ENCODE results near the gene STK32B.
"Not testable (repeated sequence)": the region's sequence is repeated elsewhere in the genome, so short reads cannot be mapped to it uniquely, and the experiment has no call there.

The STK32B gene

DNA sequence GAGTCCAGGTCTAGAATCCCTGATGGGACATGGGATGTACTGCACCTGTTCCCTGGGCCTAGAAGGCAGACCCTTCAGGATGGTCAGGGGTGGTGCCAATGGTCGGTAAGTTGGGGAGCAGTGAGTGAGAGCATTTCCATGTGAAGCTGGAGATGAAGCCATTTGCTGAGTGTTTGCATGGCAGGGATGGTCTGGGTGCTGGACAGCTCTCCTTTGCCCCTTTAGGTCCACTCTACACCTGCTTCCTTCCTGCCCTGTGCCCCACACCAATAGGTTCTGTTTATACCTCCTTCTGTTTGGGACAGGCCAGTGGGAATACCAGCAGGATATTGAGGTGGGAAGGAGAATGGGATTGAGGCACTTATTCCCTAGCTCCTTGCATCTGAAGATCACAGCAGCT, 181.3 kb downstream of the STK32B start:
- Histone ChIP-seq H4K20me1 (ENCODE audit: insufficient read depth, low read length, poor library complexity, severe bottlenecking) (no peaks in the 10 kb centered on the region), H3K36me3 (ENCODE audit: insufficient read depth, low read length) (no peaks in the 10 kb centered on the region), H3K9me2 (replicated peaks; ENCODE audit: low read depth, low read length) (no peaks in the 10 kb centered on the region), H3K79me2 (ENCODE audit: insufficient read depth, low read length) (no peaks in the 10 kb centered on the region), H3K27me3 (ENCODE audit: insufficient read depth, low read length, poor library complexity, severe bottlenecking) (no peaks in the 10 kb centered on the region), H3K4me2 (ENCODE audit: low read depth, low read length, poor library complexity, severe bottlenecking) (no peak overlapping the region), H3F3A (ENCODE audit: low read depth) (no peaks in the 10 kb centered on the region), H3K9me3 (ENCODE audit: insufficient read depth, low read depth, low read length) (no peaks in the 10 kb centered on the region), H3K9ac (ENCODE audit: low read depth, low read length, poor library complexity, severe bottlenecking) (no peak overlapping the region), H3K4me1 (ENCODE audit: insufficient read depth, low read length, poor library complexity, severe bottlenecking) (no peaks in the 10 kb centered on the region), H2AFZ (ENCODE audit: low read length) (no peak overlapping the region), H3K4me3 (ENCODE audit: low read length, poor library complexity, severe bottlenecking) (no peak overlapping the region)
- TF ChIP-seq, protein P1, sequence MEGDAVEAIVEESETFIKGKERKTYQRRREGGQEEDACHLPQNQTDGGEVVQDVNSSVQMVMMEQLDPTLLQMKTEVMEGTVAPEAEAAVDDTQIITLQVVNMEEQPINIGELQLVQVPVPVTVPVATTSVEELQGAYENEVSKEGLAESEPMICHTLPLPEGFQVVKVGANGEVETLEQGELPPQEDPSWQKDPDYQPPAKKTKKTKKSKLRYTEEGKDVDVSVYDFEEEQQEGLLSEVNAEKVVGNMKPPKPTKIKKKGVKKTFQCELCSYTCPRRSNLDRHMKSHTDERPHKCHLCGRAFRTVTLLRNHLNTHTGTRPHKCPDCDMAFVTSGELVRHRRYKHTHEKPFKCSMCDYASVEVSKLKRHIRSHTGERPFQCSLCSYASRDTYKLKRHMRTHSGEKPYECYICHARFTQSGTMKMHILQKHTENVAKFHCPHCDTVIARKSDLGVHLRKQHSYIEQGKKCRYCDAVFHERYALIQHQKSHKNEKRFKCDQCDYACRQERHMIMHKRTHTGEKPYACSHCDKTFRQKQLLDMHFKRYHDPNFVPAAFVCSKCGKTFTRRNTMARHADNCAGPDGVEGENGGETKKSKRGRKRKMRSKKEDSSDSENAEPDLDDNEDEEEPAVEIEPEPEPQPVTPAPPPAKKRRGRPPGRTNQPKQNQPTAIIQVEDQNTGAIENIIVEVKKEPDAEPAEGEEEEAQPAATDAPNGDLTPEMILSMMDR (conservative IDR thresholded peaks at IDR 0.05; ENCODE audit: low read length): no peak
- no peak for TF ChIP-seq EZH2phosphoT487 (IDR thresholded peaks at IDR 0.05; ENCODE audit: borderline replicate concordance)

DNA sequence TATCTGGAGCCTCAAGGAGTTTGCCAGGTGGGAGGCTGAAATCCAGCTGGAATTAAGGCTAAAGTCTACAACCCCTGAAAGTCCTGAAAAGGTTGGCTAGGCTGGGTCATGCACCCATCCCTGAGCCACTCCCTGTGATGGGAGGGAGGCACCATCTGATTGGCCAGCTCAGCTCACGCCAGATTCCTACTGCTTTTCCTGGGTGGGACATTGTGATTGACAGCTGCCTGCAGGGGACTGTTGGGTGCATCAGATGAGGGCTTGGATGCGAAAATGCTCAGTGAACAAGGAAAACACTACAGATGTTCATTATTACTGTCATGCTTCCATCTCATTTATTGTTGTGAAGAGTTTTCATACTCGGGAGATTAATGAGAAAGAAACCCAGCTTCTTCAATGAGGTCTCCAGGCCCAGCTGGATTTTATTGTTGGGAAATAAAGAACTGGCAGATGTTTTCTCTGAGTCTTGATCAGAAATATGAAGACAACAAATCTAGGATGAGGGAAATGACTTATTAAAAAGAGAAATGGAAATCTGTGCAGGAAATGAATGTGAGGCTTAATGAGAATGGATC, 185.9 kb downstream of the STK32B start:
- TF ChIP-seq EZH2phosphoT487 (IDR thresholded peaks at IDR 0.05; ENCODE audit: borderline replicate concordance): no peak
- TF ChIP-seq, protein P1 (conservative IDR thresholded peaks at IDR 0.05; ENCODE audit: low read length): no peak
- H3K36me3 ChIP-seq (ENCODE audit: insufficient read depth, low read length): no peaks in the 10 kb centered on the region
- H2AFZ ChIP-seq (ENCODE audit: low read length): no peak overlapping the region
- no peak overlapping the region for H3K9ac ChIP-seq (ENCODE audit: low read depth, low read length, poor library complexity, severe bottlenecking)
- no peaks in the 10 kb centered on the region for H3K4me1 ChIP-seq (ENCODE audit: insufficient read depth, low read length, poor library complexity, severe bottlenecking)
- no peaks in the 10 kb centered on the region for H3K27me3 ChIP-seq (ENCODE audit: insufficient read depth, low read length, poor library complexity, severe bottlenecking)
- no peaks in the 10 kb centered on the region for H3K9me2 ChIP-seq (replicated peaks; ENCODE audit: low read depth, low read length)
- H3K79me2 ChIP-seq (ENCODE audit: insufficient read depth, low read length): no peaks in the 10 kb centered on the region
- no peaks in the 10 kb centered on the region for H3K9me3 ChIP-seq (ENCODE audit: insufficient read depth, low read depth, low read length)
- no peaks in the 10 kb centered on the region for H3F3A ChIP-seq (ENCODE audit: low read depth)
- no peak overlapping the region for H3K4me3 ChIP-seq (ENCODE audit: low read length, poor library complexity, severe bottlenecking)
- no peaks in the 10 kb centered on the region for H4K20me1 ChIP-seq (ENCODE audit: insufficient read depth, low read length, poor library complexity, severe bottlenecking)
- H3K4me2 ChIP-seq (ENCODE audit: low read depth, low read length, poor library complexity, severe bottlenecking): no peak overlapping the region

DNA sequence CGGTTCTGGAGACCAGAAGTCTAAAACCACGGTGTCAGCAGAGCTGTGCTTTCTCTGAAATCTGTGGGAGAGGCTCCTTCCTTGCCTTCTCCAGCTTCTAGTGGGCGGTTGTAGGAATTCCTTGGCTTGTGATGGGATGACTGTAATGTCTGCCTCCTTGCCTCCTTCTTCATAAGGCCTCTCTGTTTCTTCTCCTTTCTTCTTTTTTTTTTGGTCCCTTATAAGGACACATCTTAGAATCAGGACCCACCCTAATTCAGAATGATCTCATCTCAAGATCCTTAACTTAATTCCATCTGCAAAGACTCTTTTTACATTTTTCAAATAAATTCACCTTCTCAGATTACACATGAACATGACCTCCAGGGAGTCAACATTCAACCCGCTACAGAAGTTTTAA, 186.9 kb downstream of the STK32B start:
- no peaks in the 10 kb centered on the region for H3K9me3 ChIP-seq (ENCODE audit: insufficient read depth, low read depth, low read length)
- no peaks in the 10 kb centered on the region for H3K9me2 ChIP-seq (replicated peaks; ENCODE audit: low read depth, low read length)
- H2AFZ ChIP-seq (ENCODE audit: low read length): no peak overlapping the region
- no peaks in the 10 kb centered on the region for H3K79me2 ChIP-seq (ENCODE audit: insufficient read depth, low read length)
- TF ChIP-seq EZH2phosphoT487 (IDR thresholded peaks at IDR 0.05; ENCODE audit: borderline replicate concordance): no peak
- TF ChIP-seq, protein P1 (conservative IDR thresholded peaks at IDR 0.05; ENCODE audit: low read length): no peak
- H4K20me1 ChIP-seq (ENCODE audit: insufficient read depth, low read length, poor library complexity, severe bottlenecking): no peaks in the 10 kb centered on the region
- H3K36me3 ChIP-seq (ENCODE audit: insufficient read depth, low read length): no peaks in the 10 kb centered on the region
- no peaks in the 10 kb centered on the region for H3K4me1 ChIP-seq (ENCODE audit: insufficient read depth, low read length, poor library complexity, severe bottlenecking)
- H3K27me3 ChIP-seq (ENCODE audit: insufficient read depth, low read length, poor library complexity, severe bottlenecking): no peaks in the 10 kb centered on the region
- H3F3A ChIP-seq (ENCODE audit: low read depth): no peaks in the 10 kb centered on the region
- no peak overlapping the region for H3K4me2 ChIP-seq (ENCODE audit: low read depth, low read length, poor library complexity, severe bottlenecking)
- no peak overlapping the region for H3K4me3 ChIP-seq (ENCODE audit: low read length, poor library complexity, severe bottlenecking)
- no peak overlapping the region for H3K9ac ChIP-seq (ENCODE audit: low read depth, low read length, poor library complexity, severe bottlenecking)

DNA sequence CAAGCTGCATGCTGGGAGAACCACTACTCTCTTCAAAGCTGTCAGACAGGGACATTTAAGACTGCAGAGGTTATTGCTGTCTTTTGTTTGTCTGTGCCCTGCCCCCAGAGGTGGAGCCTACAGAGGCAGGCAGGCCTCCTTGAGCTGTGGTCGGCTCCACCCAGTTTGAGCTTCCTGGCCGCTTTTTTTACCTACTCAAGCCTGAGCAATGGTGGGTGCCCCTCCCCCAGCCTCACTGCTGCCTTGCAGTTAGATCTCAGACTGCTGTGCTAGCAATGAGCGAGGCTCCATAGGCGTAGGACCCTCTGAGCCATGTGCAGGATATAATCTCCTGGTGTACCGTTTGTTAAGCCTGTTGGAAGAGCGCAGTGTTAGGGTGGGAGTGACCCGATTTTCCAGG, 195.8 kb downstream of the STK32B start:
- H3K9me2 ChIP-seq (replicated peaks; ENCODE audit: low read depth, low read length); H3K36me3 ChIP-seq (ENCODE audit: insufficient read depth, low read length); H3K9ac ChIP-seq (ENCODE audit: low read depth, low read length, poor library complexity, severe bottlenecking): not testable (repeated sequence)

More for the DNA sequence above, 195.8 kb downstream of the STK32B start:
- not testable (repeated sequence) for H3K79me2 ChIP-seq (ENCODE audit: insufficient read depth, low read length); H3K27me3 ChIP-seq (ENCODE audit: insufficient read depth, low read length, poor library complexity, severe bottlenecking); H3K4me1 ChIP-seq (ENCODE audit: insufficient read depth, low read length, poor library complexity, severe bottlenecking); H3K9me3 ChIP-seq (ENCODE audit: insufficient read depth, low read depth, low read length); H3F3A ChIP-seq (ENCODE audit: low read depth); H4K20me1 ChIP-seq (ENCODE audit: insufficient read depth, low read length, poor library complexity, severe bottlenecking); H3K4me2 ChIP-seq (ENCODE audit: low read depth, low read length, poor library complexity, severe bottlenecking); H3K4me3 ChIP-seq (ENCODE audit: low read length, poor library complexity, severe bottlenecking); H2AFZ ChIP-seq (ENCODE audit: low read length)

Data from Loucy (cell line).